Left ventricle myocardium inferior (tissue), 1 donor: Measurements from ENCODE around the gene SH3PXD2B. TPM values are rescaled to one million over a fixed set of nuclear protein-coding genes. Genes with fewer than 3 reads are reported as not detected.
A peak's percentile ranks its signal among the peaks of the same experiment; 100 is the strongest.

Source experiments
- DNase-seq: peaks from one replicate; pipeline ENCODE4 v3.0.0-alpha.2; 2020
- H3K27ac ChIP-seq: fragments of 200-600 bp; replicated peaks from 2 replicates; pipeline ENCODE4 v1.8.0; 2021
- H3K27me3 ChIP-seq: fragments of 200-600 bp; 2 replicates; pipeline ENCODE4 v1.8.0; 2021; ENCODE audit warnings: low read depth
- H3K36me3 ChIP-seq: fragments of 200-600 bp; 2 replicates; pipeline ENCODE4 v1.8.0; 2021
- H3K4me1 ChIP-seq: fragments of 200-600 bp; 2 replicates; pipeline ENCODE4 v1.8.0; 2021
- H3K4me3 ChIP-seq: fragments of 200-600 bp; 2 replicates; pipeline ENCODE4 v1.8.0; 2021; ENCODE audit warnings: mild to moderate bottlenecking, moderate library complexity
- H3K9me3 ChIP-seq: fragments of 200-600 bp; replicated peaks from 2 replicates; pipeline ENCODE4 v1.8.0; 2021
- CTCF ChIP-seq: fragments of 200-600 bp; IDR thresholded peaks from 2 replicates; pipeline ENCODE4 v1.8.0; 2021; ENCODE audit warnings: antibody characterized with exemption, mild to moderate bottlenecking, borderline replicate concordance
- intact Hi-C: fragments of 100-400 bp; cut with micrococcal nuclease; formaldehyde crosslinking; loops from one replicate; pipeline ENCODE4 v1.11.0; 2022
- total RNA-seq: library from RNA; stranded (reverse); fragmentation: NEBNext Ultra II Directional; extraction: Animal tissue kit (Norgen Biotek cat#: 25700); gene quantifications from one replicate; pipeline ENCODE4 v1.2.1, GENCODE V29; 2021
- donor health status: DM: no; HTN: yes; CAD: no; lungs with severe emphysema.

Gene SH3PXD2B
- total RNA-seq, 1 donor from 2014 or later, result 5.2 TPM

GRCh38 chr5:172383191-172383802 lies 71.0 kb downstream of the SH3PXD2B start:
- no peak for DNase-seq
- H3K36me3 ChIP-seq, result peaks cover 21% of the 10 kb centered on the region
- no peak overlapping the region for H3K27ac ChIP-seq
- intact Hi-C loops, result no loop called here
- H3K4me1 ChIP-seq, result peaks cover 7% of the 10 kb centered on the region
- H3K4me3 ChIP-seq, result no peak overlapping the region
- H3K27me3 ChIP-seq, result no peaks in the 10 kb centered on the region
- H3K9me3 ChIP-seq, result no peaks in the 10 kb centered on the region
- TF ChIP-seq CTCF, result no peak

- DNase-seq, result peak; percentile 75
- no peak for TF ChIP-seq CTCF
- H3K4me1 ChIP-seq, result peaks cover 7% of the 10 kb centered on the region
- H3K27ac ChIP-seq, result no peak overlapping the region
- intact Hi-C loops, result no loop called here
- no peak overlapping the region for H3K4me3 ChIP-seq
- no peaks in the 10 kb centered on the region for H3K9me3 ChIP-seq
- peaks cover 17% of the 10 kb centered on the region for H3K36me3 ChIP-seq
- H3K27me3 ChIP-seq, result no peaks in the 10 kb centered on the region
These were observed 73.2 kb downstream of the SH3PXD2B start for GRCh38 chr5:172380987-172381643.

- no peaks in the 10 kb centered on the region for H3K9me3 ChIP-seq
- peaks cover 7% of the 10 kb centered on the region for H3K4me1 ChIP-seq
- H3K36me3 ChIP-seq, result peaks cover 13% of the 10 kb centered on the region
- no peak for DNase-seq
- intact Hi-C loops, result no loop called here
- no peak overlapping the region for H3K4me3 ChIP-seq
- no peak for TF ChIP-seq CTCF
- H3K27ac ChIP-seq, result no peak overlapping the region
- H3K27me3 ChIP-seq, result no peaks in the 10 kb centered on the region
These were observed 73.9 kb downstream of the SH3PXD2B start for GRCh38 chr5:172380301-172380986.

- Histone ChIP-seq H3K27me3 (no peaks in the 10 kb centered on the region), H3K27ac (no peak overlapping the region), H3K9me3 (no peaks in the 10 kb centered on the region), H3K36me3 (peaks cover 7% of the 10 kb centered on the region), H3K4me3 (no peak overlapping the region), H3K4me1 (peaks cover 7% of the 10 kb centered on the region)
- intact Hi-C loops, result no loop called here
- DNase-seq, result no peak
- no peak for TF ChIP-seq CTCF
These were observed 74.8 kb downstream of the SH3PXD2B start for GRCh38 chr5:172379481-172379880.

GRCh38 chr5:172377856-172378255 lies 76.5 kb downstream of the SH3PXD2B start:
- Histone ChIP-seq H3K4me1 (peaks cover 7% of the 10 kb centered on the region), H3K4me3 (no peak overlapping the region), H3K27me3 (no peaks in the 10 kb centered on the region), H3K36me3 (peaks cover 11% of the 10 kb centered on the region), H3K27ac (no peak overlapping the region), H3K9me3 (no peaks in the 10 kb centered on the region)
- DNase-seq, result no peak
- intact Hi-C loops, result no loop called here
- no peak for TF ChIP-seq CTCF
